GM21723 (cell line): ENCODE measurements around the gene MELK.
A peak's percentile ranks its signal among the peaks of the same experiment; 100 is the strongest.

Experiments used
- ATAC-seq: cut with Tn5 transposase; IDR thresholded peaks from one replicate; pipeline ENCODE4 v1.9.1; 2021; ENCODE audit warnings: mild to moderate bottlenecking, moderate library complexity; ENCODE audit not compliant: unreplicated experiment

MELK gene

DNA sequence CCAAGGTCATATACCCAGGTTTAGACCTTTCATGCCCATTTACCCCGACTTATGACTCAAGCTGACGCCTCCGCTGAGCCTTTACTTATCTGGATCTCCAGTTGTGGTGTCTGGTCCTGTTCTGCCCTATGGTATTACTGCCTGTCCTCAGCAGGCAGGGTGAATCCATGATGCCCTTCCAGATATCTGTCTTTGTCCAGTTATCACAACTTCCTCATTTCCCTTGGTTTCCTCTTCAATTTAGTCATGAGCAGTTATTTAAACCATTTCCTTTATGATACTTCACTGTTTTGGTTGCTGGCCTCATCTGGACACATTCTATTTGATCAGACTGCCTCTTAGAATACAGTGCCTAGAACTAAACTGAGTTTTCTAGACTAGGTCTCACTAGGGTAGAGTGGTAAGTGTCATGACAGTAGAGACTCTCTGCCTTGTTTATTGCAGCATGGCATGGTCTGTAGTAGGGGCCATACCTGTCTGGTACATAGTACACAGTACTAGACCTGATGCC lies 93.3 kb downstream of the MELK start:
- ATAC-seq = peak; percentile 79

DNA sequence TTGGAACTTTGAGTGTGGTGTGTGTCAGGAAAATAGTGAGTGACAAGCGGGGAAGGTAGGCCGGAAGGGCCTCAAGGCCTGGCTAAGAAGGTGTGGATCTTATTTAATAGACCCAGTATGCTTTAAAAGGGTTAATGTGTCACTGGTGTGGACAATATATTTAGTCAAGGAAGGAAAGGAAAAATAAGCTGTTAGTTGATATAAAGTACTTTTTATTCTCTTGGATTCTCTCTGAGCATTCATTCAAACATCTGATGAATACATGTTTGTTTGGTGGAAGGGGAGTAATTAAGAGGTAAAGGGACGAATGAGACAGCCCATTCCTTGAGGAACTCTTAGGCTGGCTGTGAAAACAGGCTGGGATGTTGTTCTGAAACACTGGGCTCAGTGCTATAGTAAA lies 98.9 kb downstream of the MELK start:
- ATAC-seq = no peak

DNA sequence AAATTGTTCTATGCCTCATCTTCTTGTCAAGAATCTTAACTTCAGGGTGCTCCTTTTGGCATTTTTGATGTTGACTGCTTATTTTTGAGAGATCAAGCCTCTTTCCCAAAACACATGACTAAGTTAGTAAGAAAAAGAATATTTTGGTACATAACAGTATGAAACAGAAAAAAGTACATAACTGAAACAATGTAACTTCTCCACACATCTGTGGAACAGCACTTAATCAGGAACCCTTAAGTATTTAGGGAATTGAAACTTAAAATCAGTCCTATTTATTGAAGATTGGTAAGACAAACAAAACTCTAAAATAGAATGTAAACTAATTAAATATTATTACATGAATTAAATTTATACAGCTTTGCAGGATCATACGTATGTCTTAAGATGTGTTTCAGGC lies 103.4 kb downstream of the MELK start:
- ATAC-seq = no peak

DNA sequence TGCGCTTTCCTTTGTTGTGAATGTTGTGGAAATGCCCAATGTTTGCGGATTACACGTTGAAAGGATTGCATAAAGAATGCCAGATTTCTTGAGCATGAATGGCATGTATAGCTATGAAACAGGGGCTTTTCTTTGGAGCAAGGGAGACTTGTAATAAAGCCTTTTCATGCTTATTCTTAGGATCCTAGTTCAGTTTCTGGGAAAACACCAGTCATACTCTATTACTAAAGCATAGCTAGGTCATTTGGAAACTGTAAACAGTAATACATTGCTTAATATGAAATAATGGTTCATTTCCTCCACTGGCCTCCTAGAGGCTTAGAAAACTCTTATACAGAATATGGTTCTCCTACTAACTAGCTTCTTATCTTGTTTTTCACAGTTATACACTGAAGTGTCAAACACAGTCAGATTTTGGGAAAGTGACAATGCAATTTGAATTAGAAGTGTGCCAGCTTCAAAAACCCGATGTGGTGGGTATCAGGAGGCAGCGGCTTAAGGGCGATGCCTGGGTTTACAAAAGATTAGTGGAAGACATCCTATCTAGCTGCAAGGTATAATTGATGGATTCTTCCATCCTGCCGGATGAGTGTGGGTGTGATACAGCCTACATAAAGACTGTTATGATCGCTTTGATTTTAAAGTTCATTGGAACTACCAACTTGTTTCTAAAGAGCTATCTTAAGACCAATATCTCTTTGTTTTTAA lies 104.2 kb downstream of the MELK start:
- ATAC-seq = no peak

DNA sequence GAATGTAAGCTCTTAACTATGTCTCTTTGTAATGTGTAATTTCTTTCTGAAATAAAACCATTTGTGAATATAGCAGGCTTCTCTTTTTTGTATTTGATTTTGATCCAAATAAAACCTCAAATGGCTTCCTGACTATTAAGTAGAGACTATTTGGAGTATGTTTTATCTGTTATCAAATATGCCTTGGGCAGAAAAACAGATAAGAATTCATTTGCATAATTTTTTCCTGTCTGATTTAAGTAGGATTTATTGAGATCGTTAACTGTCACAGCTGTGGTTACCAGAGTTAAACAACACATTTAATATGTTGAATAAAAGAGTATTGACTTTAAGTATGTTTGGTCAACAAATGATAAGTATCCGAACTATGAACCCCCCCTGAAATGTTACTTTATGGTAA lies 104.9 kb downstream of the MELK start:
- ATAC-seq = no peak

DNA sequence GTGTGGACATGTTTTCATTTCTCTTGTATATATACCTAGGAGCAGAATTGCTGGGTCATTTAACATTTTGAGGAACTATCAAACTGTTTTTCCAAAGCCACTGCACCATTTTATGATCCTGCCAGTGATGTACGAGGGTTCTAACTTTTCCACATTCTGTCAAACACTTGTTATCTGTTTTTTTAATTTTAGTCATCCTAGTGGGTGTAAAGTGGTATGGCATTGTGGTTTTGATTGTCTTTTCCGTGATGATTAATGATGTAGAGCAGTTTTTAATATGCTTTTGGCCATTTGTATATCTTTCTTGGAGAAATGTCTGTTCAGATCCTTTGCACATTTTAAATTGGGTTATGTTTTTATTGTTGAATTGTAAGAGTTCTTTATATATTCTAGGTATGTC lies 107.0 kb downstream of the MELK start:
- no peak for ATAC-seq

DNA sequence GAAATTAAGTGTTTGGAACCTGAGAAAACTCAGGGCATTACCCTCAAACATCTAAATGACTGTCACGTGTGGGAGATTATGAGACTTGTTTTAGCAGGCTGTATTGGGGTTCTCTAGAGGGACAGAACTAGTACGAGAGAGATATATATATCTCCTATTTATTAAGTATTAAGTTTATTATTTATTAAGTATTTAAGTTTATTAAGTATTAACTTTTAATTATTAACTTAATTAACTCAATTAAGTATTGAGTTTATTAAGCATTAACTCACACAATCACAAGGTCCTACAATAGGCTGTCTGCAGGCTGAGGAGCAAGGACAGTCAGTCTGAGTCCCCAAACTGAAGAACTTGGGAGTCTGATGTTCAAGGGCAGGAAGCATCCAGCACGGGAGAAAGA lies 113.8 kb downstream of the MELK start:
- ATAC-seq = no peak

DNA sequence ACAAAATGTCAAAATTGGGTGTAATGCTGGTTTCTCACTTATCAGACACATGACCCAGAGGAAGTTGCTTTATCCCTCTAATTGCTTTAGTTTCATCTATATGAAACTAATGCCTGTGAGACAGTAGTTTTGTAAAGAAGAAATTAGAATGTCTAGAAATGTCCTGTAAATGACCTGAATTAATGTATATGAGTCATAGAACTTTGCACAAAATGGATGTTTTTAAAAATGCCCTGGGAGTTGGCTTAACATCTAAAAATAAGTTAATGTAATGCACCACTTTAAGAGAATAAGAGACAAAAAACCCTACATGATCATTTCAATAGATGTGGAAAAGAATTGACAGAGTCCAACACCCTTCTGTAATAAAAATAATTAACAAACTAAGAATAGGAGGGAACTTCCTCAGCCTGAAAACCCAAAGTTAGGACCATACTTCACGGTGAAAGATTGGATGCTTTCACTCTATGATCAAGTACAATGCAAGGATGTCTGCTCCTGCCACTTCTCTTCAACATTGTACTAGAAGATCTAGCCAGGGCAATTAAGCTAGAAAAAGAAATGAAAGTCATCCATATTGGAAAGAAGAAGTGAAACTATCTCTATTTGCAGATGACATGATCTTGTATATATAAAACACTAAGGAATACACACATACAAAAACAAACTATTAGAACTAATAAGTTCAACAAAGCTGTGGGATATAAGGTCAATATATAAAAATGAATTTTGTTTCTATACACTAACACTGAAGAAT lies 117.9 kb downstream of the MELK start:
- ATAC-seq = no peak

DNA sequence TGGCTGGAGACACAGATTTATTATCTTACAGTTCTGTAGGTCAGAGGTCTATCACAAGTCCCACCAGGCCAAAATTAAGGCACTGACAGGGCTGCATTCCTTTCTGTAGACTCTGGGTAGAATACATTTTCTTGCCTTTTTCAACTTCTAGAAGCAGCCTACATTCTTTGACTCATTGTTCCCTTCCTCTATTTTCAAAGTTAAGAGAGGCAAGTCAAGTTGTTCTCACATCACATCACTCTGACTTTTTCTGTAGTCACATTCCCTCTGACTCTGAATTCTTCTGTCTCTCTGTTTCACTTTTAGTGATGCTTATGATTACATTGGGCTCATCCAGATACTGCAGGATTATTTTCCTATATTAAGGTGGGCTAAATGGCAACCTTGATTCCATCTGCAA lies 119.0 kb downstream of the MELK start:
- no peak for ATAC-seq

DNA sequence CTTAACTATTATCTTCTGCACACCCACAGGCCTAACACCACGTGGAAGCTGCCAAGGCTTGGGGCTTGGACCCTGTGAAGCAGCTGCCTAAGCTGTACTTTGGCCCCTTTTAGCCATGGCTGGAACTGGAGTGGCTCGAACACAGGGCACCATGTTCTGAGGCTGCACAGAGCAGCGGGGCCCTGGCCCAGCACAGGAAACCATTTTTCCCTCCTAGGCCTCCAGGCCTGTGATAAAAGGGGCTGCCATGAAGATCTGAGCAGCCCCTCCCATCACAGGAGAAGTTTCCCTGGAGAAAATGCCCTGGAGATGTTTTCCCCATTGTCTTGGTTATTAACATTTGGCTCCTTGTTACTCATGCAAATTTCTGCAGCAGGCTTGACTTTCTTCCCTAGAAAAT lies 126.3 kb downstream of the MELK start:
- no peak for ATAC-seq

DNA sequence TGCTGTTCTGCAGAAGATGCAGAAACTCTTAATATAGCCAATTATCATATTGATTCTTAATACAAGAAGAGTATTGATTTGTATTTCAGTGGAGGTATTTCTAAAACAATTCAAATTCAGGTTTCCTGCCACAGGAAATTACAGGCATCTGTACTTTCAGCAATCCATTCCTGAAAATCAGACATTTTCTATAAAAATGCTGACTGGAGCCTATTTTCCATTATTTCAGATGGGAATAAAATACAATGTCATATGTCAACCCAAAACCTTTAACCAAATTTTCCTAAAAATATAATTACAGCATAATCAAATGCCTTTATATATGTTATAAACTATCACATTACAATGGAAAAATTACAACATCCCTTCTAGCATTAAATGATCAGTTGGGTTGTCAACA lies 131.5 kb downstream of the MELK start:
- ATAC-seq = no peak

DNA sequence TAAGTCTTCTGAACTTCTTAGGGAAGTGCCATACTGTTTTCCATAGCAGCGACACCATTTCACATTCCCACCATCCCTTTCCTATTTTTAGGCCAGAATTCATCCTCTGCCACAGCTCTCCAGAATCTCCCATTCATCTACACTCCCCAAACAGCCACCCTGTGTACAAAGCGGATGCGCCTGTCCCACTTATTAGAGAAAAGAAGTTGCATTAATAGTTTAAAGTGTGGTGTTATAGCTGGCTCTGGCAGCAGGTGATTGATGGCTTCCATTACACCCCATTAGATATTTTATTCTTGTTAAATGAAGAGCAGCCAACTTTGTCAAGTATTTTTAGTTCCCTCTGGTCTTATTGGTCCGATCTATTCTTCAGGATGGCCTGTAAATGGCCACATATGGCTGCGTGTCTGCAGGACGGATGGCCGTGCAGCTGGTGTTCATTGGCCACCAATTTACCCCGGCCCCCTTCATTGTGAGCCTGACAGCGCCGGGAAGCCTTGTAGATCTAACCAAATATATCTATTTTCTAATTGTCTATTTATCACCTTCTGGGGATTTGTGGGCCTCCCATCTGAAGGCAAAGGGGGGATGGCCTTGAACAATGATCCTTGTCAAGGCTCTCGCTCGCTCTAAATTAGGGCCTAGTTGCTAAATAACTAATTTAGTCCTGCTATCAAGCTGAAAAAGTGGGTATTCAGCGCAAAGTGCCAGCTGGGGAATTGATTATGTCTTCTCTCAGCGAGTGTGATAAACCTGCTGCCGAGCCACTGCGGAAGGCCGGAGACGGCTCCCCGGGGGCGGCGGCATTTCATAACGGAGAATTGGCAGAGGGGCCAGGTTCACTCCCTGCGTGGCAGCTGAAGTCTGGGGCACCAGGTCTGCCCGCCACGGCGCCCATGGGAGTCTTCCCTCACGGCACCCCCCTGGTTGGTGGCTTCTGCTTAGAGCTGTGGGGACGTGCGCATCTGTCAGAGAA lies 141.1 kb downstream of the MELK start:
- no peak for ATAC-seq

DNA sequence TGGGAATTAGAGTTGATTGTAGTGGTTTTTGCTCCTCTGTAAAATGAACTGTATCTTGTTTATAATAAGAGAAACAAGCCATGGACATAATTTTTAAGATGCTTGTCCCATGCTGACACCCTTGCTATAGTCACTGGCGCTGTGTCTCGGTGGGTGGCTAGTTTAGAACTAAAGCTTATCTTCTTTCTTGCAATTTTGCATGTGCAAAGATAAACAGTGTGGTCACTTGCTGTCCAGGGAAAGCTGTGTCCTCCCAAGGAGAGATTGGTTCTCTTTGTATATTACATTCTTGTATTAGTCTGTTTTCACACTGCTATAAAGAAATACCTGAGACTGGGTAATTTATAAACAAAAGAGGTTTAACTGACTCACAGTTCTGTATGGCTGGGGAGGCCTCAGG lies 143.8 kb downstream of the MELK start:
- ATAC-seq = no peak

DNA sequence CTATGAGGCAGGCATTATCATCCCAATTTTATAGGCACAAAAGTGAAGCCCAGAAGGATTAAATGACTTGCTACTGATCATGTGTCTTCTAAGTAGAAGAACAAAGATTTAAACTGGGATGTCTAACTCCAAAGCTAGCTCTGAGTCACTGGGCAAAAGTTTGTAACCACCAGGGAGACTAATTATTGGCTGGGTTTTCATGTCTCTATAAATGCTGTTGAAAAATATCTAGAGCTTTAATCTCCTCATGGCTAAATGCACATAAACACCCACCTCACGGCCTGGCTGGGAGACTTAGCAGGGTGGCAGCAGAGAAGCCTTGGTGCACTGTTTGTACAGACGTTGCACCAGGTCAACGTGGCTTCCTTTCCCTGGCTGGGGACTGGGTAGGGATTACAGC lies 144.6 kb downstream of the MELK start:
- no peak for ATAC-seq

DNA sequence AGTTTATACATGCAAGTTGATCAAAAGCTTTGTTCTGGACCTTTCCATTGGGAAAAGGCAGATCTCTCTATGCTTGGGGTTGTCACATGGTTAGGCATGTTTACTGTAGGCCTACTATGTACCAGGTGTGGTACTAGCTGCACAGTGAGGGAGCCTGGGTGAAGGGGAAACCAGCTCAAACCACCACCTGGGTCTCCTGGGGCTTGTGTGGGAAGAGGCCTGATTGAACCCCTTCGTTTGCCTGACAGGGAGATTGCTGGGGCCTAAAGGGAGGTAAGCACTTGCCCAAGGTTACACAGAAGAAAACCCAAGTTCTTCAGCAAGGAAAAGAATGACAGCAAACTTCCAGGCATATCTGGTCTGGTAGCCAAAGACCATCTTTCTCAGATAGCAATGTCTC lies 145.9 kb downstream of the MELK start:
- ATAC-seq = no peak

DNA sequence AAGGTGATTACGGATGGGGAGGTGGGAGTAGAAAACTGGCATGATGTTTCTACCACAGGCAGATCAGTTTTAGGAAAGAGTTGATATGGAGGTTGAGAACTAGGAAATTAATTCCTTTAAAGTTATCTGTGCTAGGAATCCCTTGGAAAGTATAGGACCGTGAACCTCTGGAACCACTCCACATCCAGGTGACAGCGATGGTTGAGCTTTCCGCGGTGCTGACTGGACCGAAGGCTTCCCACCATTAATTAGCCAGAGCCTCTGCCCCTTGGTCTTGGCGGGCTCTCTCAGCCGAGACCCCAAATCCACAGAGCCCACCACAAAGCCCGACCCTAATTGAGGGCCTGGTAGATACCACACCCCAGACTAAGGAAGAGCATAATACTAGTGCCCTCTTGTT lies 147.3 kb downstream of the MELK start:
- no peak for ATAC-seq

DNA sequence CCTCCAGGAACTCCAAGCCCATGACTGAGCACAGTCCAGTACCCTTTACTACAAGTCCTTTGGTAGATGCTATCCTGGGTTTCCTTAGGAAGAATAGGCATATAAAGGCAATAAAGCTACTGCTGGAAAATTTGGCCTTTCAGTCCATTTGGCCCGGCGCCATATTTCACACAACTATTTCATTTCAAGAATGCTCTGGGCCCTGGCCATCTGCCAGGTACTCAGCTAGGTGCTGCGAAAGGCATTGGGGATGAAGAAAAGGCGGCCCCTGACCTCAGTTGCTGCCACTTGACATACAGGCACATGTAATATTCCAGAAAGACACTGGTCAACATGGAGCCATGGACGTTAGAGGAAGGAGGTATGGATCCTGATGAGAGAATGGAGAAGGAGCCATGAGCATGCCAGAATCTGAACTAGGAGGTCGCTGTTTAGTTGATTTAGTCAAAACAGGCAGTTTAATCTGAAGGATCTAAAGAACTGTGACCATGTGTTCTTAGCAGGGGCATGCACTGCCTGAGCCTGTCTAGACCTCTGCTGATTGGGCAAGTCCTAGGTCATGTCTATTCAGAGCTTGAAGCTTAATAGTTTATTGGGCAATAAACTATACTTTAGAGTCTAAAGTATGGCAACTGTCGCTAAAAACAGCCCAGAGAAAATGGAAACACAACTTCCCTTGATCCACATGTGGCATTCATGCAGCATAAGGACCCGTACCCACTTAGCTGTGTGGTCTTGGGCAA lies 149.3 kb downstream of the MELK start:
- ATAC-seq = no peak

DNA sequence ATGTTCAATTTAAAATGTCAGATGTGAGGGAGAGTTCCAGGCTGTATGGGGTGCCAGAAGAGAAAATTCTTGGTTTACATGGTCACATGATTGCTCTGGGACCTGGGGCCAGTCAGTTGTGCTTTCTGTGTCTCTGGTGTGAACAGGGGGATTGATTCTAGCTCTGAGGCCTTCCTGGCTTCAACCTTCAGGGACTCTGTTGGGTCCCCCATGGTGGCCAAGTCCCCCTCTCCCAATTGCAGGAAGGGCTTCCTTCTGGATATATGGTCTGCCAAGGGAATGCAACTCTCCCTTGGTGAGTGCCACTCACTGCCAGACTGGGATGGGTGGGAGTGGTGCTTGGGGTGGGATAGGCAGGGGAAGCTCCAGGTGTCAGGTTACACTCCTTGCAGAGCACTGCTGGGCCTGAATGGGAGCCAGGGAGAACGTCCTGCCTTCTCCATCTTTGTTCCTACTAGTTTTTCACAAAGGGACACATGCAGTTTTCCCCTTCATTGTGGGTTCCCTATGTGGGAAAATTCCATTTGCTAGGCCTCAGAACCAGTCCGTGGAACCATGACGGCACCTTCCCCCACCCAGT lies 153.2 kb downstream of the MELK start:
- ATAC-seq = no peak
